Karpas-422 (cell line): Measurements from ENCODE around the gene NKAPL. TPM values are rescaled to one million over a fixed set of nuclear protein-coding genes. Genes with fewer than 3 reads are reported as not detected.
"Not testable (repeated sequence)": the region's sequence is repeated elsewhere in the genome, so short reads cannot be mapped to it uniquely, and the experiment has no call there.

Experiments used
- DNase-seq: peaks from one replicate; pipeline ENCODE4 v3.0.0-alpha.2; 2015
- H2AFZ ChIP-seq: fragments of 200-600 bp; sonication (generic); 2 replicates; pipeline ENCODE4 v1.6.1; 2014; ENCODE audit warnings: antibody characterized with exemption, low read length, mixed read lengths
- H3K27ac ChIP-seq: fragments of 200-600 bp; sonication (generic); 2 replicates; pipeline ENCODE4 v1.5.1; 2014; ENCODE audit warnings: mild to moderate bottlenecking, low read length, moderate library complexity
- H3K27me3 ChIP-seq: fragments of 200-600 bp; sonication (generic); 2 replicates; pipeline ENCODE4 v1.6.1; 2014; ENCODE audit warnings: low read length, mixed read lengths
- H3K36me3 ChIP-seq: fragments of 200-600 bp; sonication (generic); 2 replicates; pipeline ENCODE4 v1.6.1; 2014; ENCODE audit warnings: low read length, mixed read lengths; ENCODE audit not compliant: insufficient read depth
- H3K4me1 ChIP-seq: fragments of 200-600 bp; sonication (generic); 2 replicates; pipeline ENCODE4 v1.6.1; 2014; ENCODE audit warnings: mild to moderate bottlenecking, low read length, mixed read lengths
- H3K4me2 ChIP-seq: fragments of 200-600 bp; sonication (generic); 2 replicates; pipeline ENCODE4 v1.6.1; 2014; ENCODE audit warnings: low read length, low read depth, mild to moderate bottlenecking; ENCODE audit not compliant: poor library complexity, severe bottlenecking
- H3K4me3 ChIP-seq: fragments of 200-600 bp; sonication (generic); 2 replicates; pipeline ENCODE4 v1.5.1; 2014; ENCODE audit warnings: mild to moderate bottlenecking, antibody characterized with exemption, low read length, mixed read lengths
- H3K79me2 ChIP-seq: fragments of 200-600 bp; sonication (generic); 2 replicates; pipeline ENCODE4 v1.6.1; 2014; ENCODE audit warnings: mild to moderate bottlenecking, low read length, mixed read lengths
- H3K9ac ChIP-seq: fragments of 200-600 bp; sonication (generic); 2 replicates; pipeline ENCODE4 v1.6.0; 2014; ENCODE audit warnings: low read length
- H3K9me2 ChIP-seq: fragments of 200-600 bp; sonication (generic), shearing (Covaris generic); replicated peaks from 2 replicates; pipeline ENCODE4 v1.6.0; 2014; ENCODE audit warnings: mild to moderate bottlenecking, low read length, moderate library complexity; ENCODE audit not compliant: insufficient read depth
- H3K9me3 ChIP-seq: fragments of 300-700, 200-600 bp; sonication (generic); 2 replicates; pipeline ENCODE4 v1.6.1; 2014; ENCODE audit warnings: low read length, mixed read lengths
- H4K20me1 ChIP-seq: fragments of 200-600 bp; sonication (generic); 2 replicates; pipeline ENCODE4 v1.6.1; 2014; ENCODE audit warnings: mild to moderate bottlenecking, antibody characterized with exemption, low read length, low read depth; ENCODE audit not compliant: insufficient read depth
- total RNA-seq: library from RNA; depleted of rRNA; stranded (reverse); fragments of >200 nt; shearing (Covaris generic); gene quantifications from 2 replicates; pipeline ENCODE4 v1.2.3, GENCODE V29; 2014; ENCODE audit warnings: low replicate concordance; rRNA removed

Gene NKAPL
- total RNA-seq, 1 experiment from 2014 or later = 0.11 TPM

- H3K36me3 ChIP-seq = no peaks in the 10 kb centered on the region
- H3K4me2 ChIP-seq = no peak overlapping the region
- H3K4me3 ChIP-seq = no peak overlapping the region
- no peaks in the 10 kb centered on the region for H3K79me2 ChIP-seq
- H3K27ac ChIP-seq = no peak overlapping the region
- no peak for DNase-seq
- peaks cover 3% of the 10 kb centered on the region; the same call in 1 of the 2 replicates for H3K4me1 ChIP-seq
- no peaks in the 10 kb centered on the region for H3K27me3 ChIP-seq
- H3K9ac ChIP-seq = no peak overlapping the region
- H3K9me3 ChIP-seq = no peaks in the 10 kb centered on the region
- no peaks in the 10 kb centered on the region for H4K20me1 ChIP-seq
- H2AFZ ChIP-seq = no peak overlapping the region
- no peaks in the 10 kb centered on the region for H3K9me2 ChIP-seq
Observed at GRCh38 chr6:28303570-28303969, 44.5 kb downstream of the NKAPL start.

- not testable (repeated sequence) for H3K4me3 ChIP-seq, H3K27ac ChIP-seq, H3K9ac ChIP-seq, H3K9me3 ChIP-seq, H3K36me3 ChIP-seq, H3K79me2 ChIP-seq, H3K4me1 ChIP-seq, H3K9me2 ChIP-seq, H3K4me2 ChIP-seq, DNase-seq, H4K20me1 ChIP-seq, H2AFZ ChIP-seq, H3K27me3 ChIP-seq
Observed at GRCh38 chr6:28306363-28306762, 47.3 kb downstream of the NKAPL start.

Other genes starting within 250 kb of the NKAPL start
- 0.26 and 1.6 TPM in 2 replicates for gene ZNF165, start 178.7 kb upstream of the NKAPL start, total RNA-seq
- 4.8 and 5.9 TPM in 2 replicates for gene ZSCAN16, start 134.7 kb upstream of the NKAPL start, total RNA-seq
- 30.0 and 48.9 TPM in 2 replicates for gene ZKSCAN8, start 117.4 kb upstream of the NKAPL start, total RNA-seq
- 18.9 and 35.1 TPM in 2 replicates for gene ZSCAN9, start 34.0 kb upstream of the NKAPL start, total RNA-seq
- gene ZKSCAN4, start 7.0 kb upstream of the NKAPL start, total RNA-seq = 6.1 and 12.4 TPM in 2 replicates
- 16.8 and 19.2 TPM in 2 replicates for gene ZSCAN26, start 7.8 kb downstream of the NKAPL start, total RNA-seq
- 8.2 and 9.7 TPM in 2 replicates for gene PGBD1, start 22.3 kb downstream of the NKAPL start, total RNA-seq
- gene ZSCAN31, start 76.9 kb downstream of the NKAPL start, total RNA-seq = 4.0 and 4.2 TPM in 2 replicates
- 4.5 and 5.1 TPM in 2 replicates for gene ZKSCAN3, start 90.7 kb downstream of the NKAPL start, total RNA-seq
- 9.3 and 12.0 TPM in 2 replicates for gene ZSCAN12, start 140.4 kb downstream of the NKAPL start, total RNA-seq
- 3.3 and 4.8 TPM in 2 replicates for gene ZSCAN23, start 184.2 kb downstream of the NKAPL start, total RNA-seq